D341Med (cell line): ENCODE results near the gene CEP85L.

Experiments used
- DNase-seq: peaks from one replicate; pipeline ENCODE4 v3.0.0; 2012; ENCODE audit warnings: low spot score

CEP85L gene

GRCh38 chr6:118660218-118660569 lies 8.8 kb upstream of the CEP85L start:
- DNase-seq, result peak; percentile 35

GRCh38 chr6:118659513-118660217 lies 8.3 kb upstream of the CEP85L start:
- DNase-seq, result no peak

- no peak for DNase-seq
Measured at GRCh38 chr6:118656847-118657451, 5.6 kb upstream of the CEP85L start.

GRCh38 chr6:118652051-118652615 lies 742 bp upstream of the CEP85L start:
- DNase-seq, result no peak

GRCh38 chr6:118650582-118651281 lies 659 bp downstream of the CEP85L start:
- peak; percentile 74 for DNase-seq

- DNase-seq, result no peak
Measured at GRCh38 chr6:118649918-118650581, 1.3 kb downstream of the CEP85L start.

GRCh38 chr6:118648866-118649554 lies 2.4 kb downstream of the CEP85L start:
- DNase-seq, result no peak

- no peak for DNase-seq
Measured at GRCh38 chr6:118646977-118647376, 4.4 kb downstream of the CEP85L start.

- no peak for DNase-seq
Measured at GRCh38 chr6:118645395-118645794, 6.0 kb downstream of the CEP85L start.

GRCh38 chr6:118644007-118644406 lies 7.4 kb downstream of the CEP85L start:
- DNase-seq, result no peak

GRCh38 chr6:118641042-118641441 lies 10.3 kb downstream of the CEP85L start:
- no peak for DNase-seq

- no peak for DNase-seq
Measured at GRCh38 chr6:118639054-118639964, 12.1 kb downstream of the CEP85L start.

GRCh38 chr6:118638288-118638687 lies 13.1 kb downstream of the CEP85L start:
- DNase-seq, result no peak

- no peak for DNase-seq
Measured at GRCh38 chr6:118635909-118636735, 15.3 kb downstream of the CEP85L start.

- no peak for DNase-seq
Measured at GRCh38 chr6:118632359-118632758, 19.0 kb downstream of the CEP85L start.

- no peak for DNase-seq
Measured at GRCh38 chr6:118630923-118631322, 20.5 kb downstream of the CEP85L start.

- no peak for DNase-seq
Measured at GRCh38 chr6:118630067-118630466, 21.3 kb downstream of the CEP85L start.

- no peak for DNase-seq
Measured at GRCh38 chr6:118627724-118628123, 23.7 kb downstream of the CEP85L start.

GRCh38 chr6:118625833-118626232 lies 25.6 kb downstream of the CEP85L start:
- no peak for DNase-seq
